HepG2 (cell line): Measurements from ENCODE around the gene NCS1. TPM values are rescaled to one million over a fixed set of nuclear protein-coding genes. Genes with fewer than 3 reads are reported as not detected.

Source experiments
- ATAC-seq: fragments of 200-7000 bp; cut with Tn5 transposase; 3 replicates; pipeline ENCODE4 v1.9.1; 2020; ENCODE audit warnings: mild to moderate bottlenecking, moderate library complexity
- BruUV-seq: library from RNA; stranded (reverse); fragments of 400-500 nt; replicated peaks from 2 replicates; lab custom pipeline; 2021; lab: Mats Ljungman, UMichigan
- CTCF ChIA-PET: fragments of 300-600 bp; formaldehyde crosslinking; extraction: SDS; loops from one replicate; lab custom pipeline; 2021; ENCODE audit warnings: low total read pairs, inconsistent platforms, low intra/inter-chr PET ratio; lab: Yijun Ruan, JAX
- POLR2A ChIA-PET: fragments of 350-600 bp; sonication (Branson Sonifier 250); formaldehyde crosslinking; loops from one replicate; lab custom pipeline; 2020; ENCODE audit warnings: antibody characterized with exemption, inconsistent platforms; lab: Yijun Ruan, JAX
- DNase-seq: peaks from one replicate; pipeline ENCODE4 v3.0.0-alpha.2; 2015; ENCODE audit warnings: low spot score
- FAIRE-seq: peaks from 3 replicates; lab custom pipeline; 2011; peaks lifted over from hg19 to GRCh38; lab: Jason Lieb, UNC
- H2AFZ ChIP-seq: one replicate; pipeline ENCODE4 v1.6.1; 2011; ENCODE audit warnings: low read length, inconsistent platforms
- H3K27ac ChIP-seq: fragments of 300-600 bp; 3 replicates; pipeline ENCODE4 v1.8.0; 2011; ENCODE audit warnings: mixed run types, mild to moderate bottlenecking, mixed read lengths, low read length, inconsistent platforms; ENCODE audit not compliant: insufficient read depth; ENCODE audit errors: extremely low read length
- H3K27me3 ChIP-seq, 2 experiments: fragments of 200-600 bp in 1 of 2; 2 replicates in 1 of 2; 3 replicates in 1 of 2; pipeline versions ENCODE4 v1.6.0 to v1.8.0; 2011; ENCODE audit warnings: low read length in 2 of 2, mild to moderate bottlenecking in 2 of 2, moderate library complexity in 2 of 2, inconsistent platforms in 1 of 2; ENCODE audit not compliant: insufficient read depth in 2 of 2, control insufficient read depth in 1 of 2
- H3K36me3 ChIP-seq, 2 experiments: fragments of 200-600 bp in 1 of 2; replicated peaks in 1 of 2; 2 replicates in 1 of 2; 3 replicates in 1 of 2; pipeline versions ENCODE4 v1.5.1 to v1.8.0; 2011; ENCODE audit warnings: low read length in 2 of 2, inconsistent platforms in 1 of 2; ENCODE audit not compliant: insufficient read depth in 2 of 2, control insufficient read depth in 1 of 2
- H3K4me1 ChIP-seq: 2 replicates; pipeline ENCODE4 v1.5.1; 2012; ENCODE audit warnings: low read length, inconsistent platforms; ENCODE audit not compliant: insufficient read depth
- H3K4me2 ChIP-seq: 2 replicates; pipeline ENCODE4 v1.6.0; 2011; ENCODE audit warnings: low read depth, low read length, inconsistent platforms
- H3K4me3 ChIP-seq, 3 experiments: fragments of 200-600 bp in 1 of 3; sonication (generic), shearing (Covaris generic) in 1 of 3; replicated peaks in 1 of 3; 2 replicates each; pipeline ENCODE4 v1.5.1; 2011 to 2016; ENCODE audit warnings: low read length in 3 of 3, inconsistent platforms in 2 of 3, low read depth in 2 of 3, mild to moderate bottlenecking in 2 of 3, control low read depth in 1 of 3, mixed read lengths in 1 of 3; ENCODE audit not compliant: insufficient read depth in 1 of 3
- H3K79me2 ChIP-seq: one replicate; pipeline ENCODE4 v1.6.1; 2011; ENCODE audit warnings: low read length, inconsistent platforms; ENCODE audit not compliant: insufficient read depth
- H3K9ac ChIP-seq: 2 replicates; pipeline ENCODE4 v1.6.0; 2011; ENCODE audit warnings: mild to moderate bottlenecking, low read depth, low read length, inconsistent platforms; ENCODE audit not compliant: insufficient read depth
- H3K9me3 ChIP-seq: 2 replicates; pipeline ENCODE4 v1.5.1; 2012; ENCODE audit warnings: mild to moderate bottlenecking, low read length
- H4K20me1 ChIP-seq: 2 replicates; pipeline ENCODE4 v1.6.0; 2011; ENCODE audit warnings: inconsistent platforms, mild to moderate bottlenecking, low read length, moderate library complexity; ENCODE audit not compliant: insufficient read depth
- CC2D1A ChIP-seq: sonication (generic); formaldehyde crosslinking; IDR thresholded peaks from 2 replicates; pipeline ENCODE4 v1.8.1; 2023; ENCODE audit warnings: mild to moderate bottlenecking, missing genetic modification reagents
- DMTF1 ChIP-seq: sonication (generic); formaldehyde crosslinking; IDR thresholded peaks from 2 replicates; pipeline ENCODE4 v1.4.0; 2020; ENCODE audit warnings: mild to moderate bottlenecking, missing genetic modification reagents
- HNRNPL ChIP-seq: fragments of 200-400 bp; formaldehyde crosslinking; IDR thresholded peaks from 2 replicates; pipeline ENCODE4 v1.6.1; 2017; ENCODE audit warnings: mild to moderate bottlenecking, low read depth, low read length
- NFE2 ChIP-seq: sonication (generic); formaldehyde crosslinking; IDR thresholded peaks from 2 replicates; pipeline ENCODE4 v1.4.0; 2020; ENCODE audit warnings: missing genetic modification reagents
- NR2F2 ChIP-seq: IDR thresholded peaks from 2 replicates; pipeline ENCODE4 v1.6.1; 2012; ENCODE audit warnings: low read depth, inconsistent platforms, borderline replicate concordance
- RBFOX2 ChIP-seq: fragments of 200-400 bp; formaldehyde crosslinking; IDR thresholded peaks from 2 replicates; pipeline ENCODE4 v1.6.1; 2017; ENCODE audit warnings: low read depth, mild to moderate bottlenecking, low read length
- TBX2 ChIP-seq: sonication (generic); formaldehyde crosslinking; IDR thresholded peaks from 2 replicates; pipeline ENCODE4 v1.5.0; 2020; ENCODE audit warnings: missing genetic modification reagents, mild to moderate bottlenecking, borderline replicate concordance
- ZMYM4 ChIP-seq: sonication (generic); formaldehyde crosslinking; IDR thresholded peaks from 2 replicates; pipeline ENCODE4 v1.8.1; 2023; ENCODE audit warnings: mild to moderate bottlenecking, missing genetic modification reagents
- ZNF274 ChIP-seq: sonication (generic); formaldehyde crosslinking; IDR thresholded peaks from 2 replicates; pipeline ENCODE4 v1.5.1; 2020; ENCODE audit warnings: mild to moderate bottlenecking, missing genetic modification reagents
- ZNF407 ChIP-seq: sonication (generic); formaldehyde crosslinking; IDR thresholded peaks from one replicate; pipeline ENCODE4 v1.5.1; 2020; ENCODE audit warnings: mild to moderate bottlenecking, missing genetic modification reagents; ENCODE audit errors: not compliant biosample characterization
- ZNF850 ChIP-seq: sonication (generic); formaldehyde crosslinking; conservative IDR thresholded peaks from 2 replicates; pipeline ENCODE4 v1.9.0; 2021; ENCODE audit warnings: mild to moderate bottlenecking, missing genetic modification reagents
- WGBS: methylation state at CpG from one replicate; pipeline ENCODE4 v1.1.6; 2017; ENCODE audit warnings: low lambda C conversion rate; 5-methylcytosine and 5-hydroxymethylcytosine counted together
- in situ Hi-C: cut with HindIII; loops from 2 replicates; pipeline ENCODE4 v1.10.0; 2017; ENCODE audit warnings: low pct_unique_long_range_greater_than_20kb; ENCODE audit not compliant: extremely low pct_ligation_motif_present
- intact Hi-C: fragments of 100-400 bp; cut with micrococcal nuclease; formaldehyde crosslinking; loops from one replicate; pipeline ENCODE4 v1.10.0; 2022; ENCODE audit not compliant: unreplicated experiment
- polyA plus RNA-seq, 8 experiments: library from polyadenylated mRNA; depleted of rRNA in 3 of 8; stranded (reverse) in 7 of 8; unstranded in 1 of 8; fragments of >200 nt; fragmentation: Illumina TruSeq in 4 of 8; extraction: Trizol in 4 of 8; gene quantifications; 2 replicates each; pipeline versions ENCODE4 v1.2.1 to v1.2.3, GENCODE V29; 2011 to 2016; ENCODE audit warnings: low read depth in 4 of 8, missing spikeins in 1 of 8, mixed read lengths in 1 of 8; ENCODE audit not compliant: insufficient read depth in 1 of 8
- total RNA-seq, 5 experiments: library from RNA; depleted of rRNA; stranded (reverse); fragments of >200 nt; fragmentation: Illumina TruSeq; extraction: Trizol; gene quantifications; 2 replicates each; pipeline ENCODE4 v1.2.3, GENCODE V29; 2016; ENCODE audit warnings: low read depth in 1 of 5

NCS1 gene
- total and polyA plus RNA-seq, 2 of the 13 experiments (the other 11 are each of a cell fraction or from before 2014, with no cell fraction given): 4.7 to 6.1 TPM

GRCh38 chr9:130191749-130192120 lies 19.5 kb downstream of the NCS1 start (continued):
- TF ChIP-seq ZNF407: no peak
- TF ChIP-seq HNRNPL: no peak
- no peak for TF ChIP-seq CC2D1A (CRISPR knock-in tag)
- no peak for TF ChIP-seq ZNF850

- intact Hi-C loops: no loop called here
- in situ Hi-C loops: no loop called here
- Histone ChIP-seq H3K27ac (no peak overlapping the region), H3K79me2 (no peaks in the 10 kb centered on the region), H3K9ac (no peak overlapping the region), H4K20me1 (no peaks in the 10 kb centered on the region), H3K27me3 (no peaks in the 10 kb centered on the region), H3K4me3 (peak overlapping the region in 1 of 3 experiments; percentile 7; a peak in 1 of 6 replicates), H2AFZ (no peak overlapping the region), H3K4me2 (peak overlapping the region; percentile 59), H3K9me3 (no peaks in the 10 kb centered on the region), H3K36me3 (no peaks in the 10 kb centered on the region), H3K4me1 (peaks cover 24% of the 10 kb centered on the region)
- DNase-seq (no peak), ATAC-seq (peak; percentile 15; the same call in 2 of the 3 replicates), FAIRE-seq (no peak)
- CTCF ChIA-PET: no interaction called here
- POLR2A ChIA-PET: no interaction called here
- no TSS peak for BruUV-seq
- WGBS: 58% methylated on average over 7 of the region's 16 CpGs
- TF ChIP-seq ZMYM4 (CRISPR knock-in tag) (no peak), TBX2 (no peak), NR2F2 (no peak), RBFOX2 (no peak), DMTF1 (CRISPR knock-in tag) (no peak), ZNF274 (no peak), NFE2 (CRISPR knock-in tag) (no peak)
Observed at GRCh38 chr9:130192382-130192999, 20.3 kb downstream of the NCS1 start.
